ENCODE data around the gene PDE4D. TPM values are rescaled to one million over a fixed set of nuclear protein-coding genes. Genes with fewer than 3 reads are reported as not detected.

Gene PDE4D
- total and polyA plus RNA-seq, 2 donors (not counting 1 experiment from before 2014, with no cell fraction given), result 14.9 to 171 TPM

- Histone ChIP-seq H3K4me1 (ENCODE audit: control insufficient read depth in 2 of 2, insufficient read depth in 2 of 2, low read length in 2 of 2) (peaks cover 4 to 6% of the 10 kb centered on the region in 2 donors), H3K79me2 (ENCODE audit: control insufficient read depth, insufficient read depth, low read length) (no peaks in the 10 kb centered on the region), H2AFZ (ENCODE audit: insufficient read depth, low read depth, low read length, poor library complexity, severe bottlenecking) (no peak overlapping the region), H3K27me3 (replicated peaks in 1 of 4; ENCODE audit: control extremely low read depth in 1 of 4, control insufficient read depth in 3 of 4, insufficient read depth in 4 of 4, low read length in 3 of 4) (no peaks in the 10 kb centered on the region), H3K9ac (ENCODE audit: low read length) (no peak overlapping the region), H4K20me1 (ENCODE audit: control insufficient read depth, insufficient read depth, low read length, poor library complexity, severe bottlenecking) (no peaks in the 10 kb centered on the region), H3K9me3 (ENCODE audit: control extremely low read depth in 1 of 3, control insufficient read depth in 2 of 3, insufficient read depth in 1 of 3, low read length in 2 of 3) (no peaks in the 10 kb centered on the region), H3K4me2 (replicated peaks; ENCODE audit: low read depth, low read length, poor library complexity, severe bottlenecking) (no peak overlapping the region), H3K27ac (ENCODE audit: low read length in 2 of 2) (no peak overlapping the region), H3K4me3 (ENCODE audit: control extremely low read depth in 1 of 5, extremely low read depth in 1 of 5, insufficient read depth in 1 of 5, low read depth in 2 of 5, low read length in 4 of 5) (no peak overlapping the region), H3K36me3 (replicated peaks in 1 of 2; ENCODE audit: control extremely low read depth in 1 of 2, control insufficient read depth in 1 of 2, extremely low read depth in 1 of 2, insufficient read depth in 2 of 2, low read length in 1 of 2) (no peaks in the 10 kb centered on the region)
- ChIA-PET POLR2A (no interaction called here), CTCF (interaction anchor here (0.7 to 7.6 kb wide), 36 partner anchors 8 to 1481 kb away, joined by 3 to 94 read pairs (median 5); no protein-coding TSS in a partner anchor)
- 60% methylated on average over 3 of the region's 4 CpGs for WGBS (ENCODE audit: insufficient coverage)
- Mint-ChIP-seq H3K27me3 (peaks cover 10% of the 10 kb centered on the region), H3K9me3 (ENCODE audit: insufficient read depth) (no peaks in the 10 kb centered on the region), H3K4me1 (peaks cover 3% of the 10 kb centered on the region), H3K27ac (no peak overlapping the region), H3K4me3 (no peak overlapping the region)
- TF ChIP-seq CTCF (IDR thresholded peaks at IDR 0.05) (no peak), EZH2 (IDR thresholded peaks at IDR 0.05; ENCODE audit: borderline replicate concordance, insufficient read depth, low read depth, low read length, poor library complexity, severe bottlenecking) (no peak)
- ATAC-seq (ENCODE audit: low read depth) (no peak), DNase-seq (no peak)
- intact Hi-C loops (cut with micrococcal nuclease), result loop anchor here (1.0 to 10.0 kb wide), 6 partner anchors 180 to 612 kb away; no protein-coding TSS in a partner anchor
Measured at GRCh38 chr5:59187857-59188256, 705.7 kb downstream of the PDE4D start.

DNA sequence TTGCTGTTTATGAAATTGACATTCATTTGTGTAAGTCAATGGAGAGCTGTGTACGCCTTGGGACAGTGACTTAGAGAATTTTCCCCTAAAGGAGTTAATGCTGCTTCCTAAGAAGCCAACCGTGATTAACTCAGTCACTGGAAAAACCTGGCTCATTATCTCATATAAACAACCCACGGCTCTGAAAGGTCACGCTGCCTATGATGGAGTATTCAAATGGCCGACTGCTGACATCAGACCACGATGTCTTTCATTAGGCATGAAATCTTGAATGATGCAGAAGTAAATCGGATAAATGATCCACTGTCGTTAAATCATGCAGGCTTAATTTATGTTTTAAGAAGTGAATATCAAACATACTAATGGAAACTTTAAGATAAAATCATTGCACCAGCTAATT lies 706.9 kb downstream of the PDE4D start:
- POLR2A ChIA-PET, result no interaction called here
- no peak for DNase-seq
- no peak overlapping the region for H3K27ac ChIP-seq (ENCODE audit: low read length in 2 of 2)
- no peaks in the 10 kb centered on the region for H3K79me2 ChIP-seq (ENCODE audit: control insufficient read depth, insufficient read depth, low read length)
- no peaks in the 10 kb centered on the region for H3K9me3 ChIP-seq (ENCODE audit: control extremely low read depth in 1 of 3, control insufficient read depth in 2 of 3, insufficient read depth in 1 of 3, low read length in 2 of 3)
- no peak for ATAC-seq (ENCODE audit: low read depth)
- 100% methylated on average over 2 of the region's 8 CpGs for WGBS (ENCODE audit: insufficient coverage)
- Mint-ChIP-seq H3K4me1 (peaks cover 3% of the 10 kb centered on the region), H3K4me3 (no peak overlapping the region), H3K27me3 (peaks cover 10% of the 10 kb centered on the region), H3K27ac (no peak overlapping the region), H3K9me3 (ENCODE audit: insufficient read depth) (no peaks in the 10 kb centered on the region)
- CTCF ChIA-PET, result interaction anchor here (1.2 to 7.6 kb wide), 6 partner anchors 10 to 203 kb away, joined by 3 to 94 read pairs (median 17); no protein-coding TSS in a partner anchor
- H3K4me2 ChIP-seq (replicated peaks; ENCODE audit: low read depth, low read length, poor library complexity, severe bottlenecking), result no peak overlapping the region
- no peak overlapping the region for H3K4me3 ChIP-seq (ENCODE audit: control extremely low read depth in 1 of 5, extremely low read depth in 1 of 5, insufficient read depth in 1 of 5, low read depth in 2 of 5, low read length in 4 of 5)
- intact Hi-C loops (cut with micrococcal nuclease), result loop anchor here (5.0 to 10.0 kb wide), 2 partner anchors 318 to 536 kb away; no protein-coding TSS in a partner anchor
- H2AFZ ChIP-seq (ENCODE audit: insufficient read depth, low read depth, low read length, poor library complexity, severe bottlenecking), result no peak overlapping the region
- no peak overlapping the region for H3K9ac ChIP-seq (ENCODE audit: low read length)
- no peaks in the 10 kb centered on the region for H3K36me3 ChIP-seq (replicated peaks in 1 of 2; ENCODE audit: control extremely low read depth in 1 of 2, control insufficient read depth in 1 of 2, extremely low read depth in 1 of 2, insufficient read depth in 2 of 2, low read length in 1 of 2)
- TF ChIP-seq CTCF (IDR thresholded peaks at IDR 0.05) (no peak), EZH2 (IDR thresholded peaks at IDR 0.05; ENCODE audit: borderline replicate concordance, insufficient read depth, low read depth, low read length, poor library complexity, severe bottlenecking) (no peak)
- H4K20me1 ChIP-seq (ENCODE audit: control insufficient read depth, insufficient read depth, low read length, poor library complexity, severe bottlenecking), result no peaks in the 10 kb centered on the region
- no peaks in the 10 kb centered on the region for H3K27me3 ChIP-seq (replicated peaks in 1 of 4; ENCODE audit: control extremely low read depth in 1 of 4, control insufficient read depth in 3 of 4, insufficient read depth in 4 of 4, low read length in 3 of 4)
- H3K4me1 ChIP-seq (ENCODE audit: control insufficient read depth in 2 of 2, insufficient read depth in 2 of 2, low read length in 2 of 2), result peaks cover 4 to 6% of the 10 kb centered on the region in 2 donors
